IPS-15b (cell line): Measurements from ENCODE around the gene CSRNP2.
"Not testable (repeated sequence)": the region's sequence is repeated elsewhere in the genome, so short reads cannot be mapped to it uniquely, and the experiment has no call there.

Experiments
- H3K27me3 ChIP-seq: one replicate; pipeline ENCODE4 v1.6.1; 2013; ENCODE audit warnings: low read length; ENCODE audit not compliant: control insufficient read depth, insufficient read depth
- H3K36me3 ChIP-seq: one replicate; pipeline ENCODE4 v1.6.1; 2013; ENCODE audit warnings: low read length; ENCODE audit not compliant: control insufficient read depth, insufficient read depth
- H3K4me1 ChIP-seq: one replicate; pipeline ENCODE4 v1.6.1; 2013; ENCODE audit warnings: mild to moderate bottlenecking, low read length; ENCODE audit not compliant: control insufficient read depth, insufficient read depth
- H3K4me3 ChIP-seq: one replicate; pipeline ENCODE4 v1.5.1; 2013; ENCODE audit warnings: low read depth, low read length
- H3K9ac ChIP-seq: one replicate; pipeline ENCODE4 v1.6.1; 2013; ENCODE audit warnings: low read depth, mild to moderate bottlenecking, low read length
- H3K9me3 ChIP-seq: one replicate; pipeline ENCODE4 v1.6.1; 2013; ENCODE audit warnings: mild to moderate bottlenecking, low read length; ENCODE audit not compliant: control insufficient read depth, insufficient read depth

The CSRNP2 gene

DNA sequence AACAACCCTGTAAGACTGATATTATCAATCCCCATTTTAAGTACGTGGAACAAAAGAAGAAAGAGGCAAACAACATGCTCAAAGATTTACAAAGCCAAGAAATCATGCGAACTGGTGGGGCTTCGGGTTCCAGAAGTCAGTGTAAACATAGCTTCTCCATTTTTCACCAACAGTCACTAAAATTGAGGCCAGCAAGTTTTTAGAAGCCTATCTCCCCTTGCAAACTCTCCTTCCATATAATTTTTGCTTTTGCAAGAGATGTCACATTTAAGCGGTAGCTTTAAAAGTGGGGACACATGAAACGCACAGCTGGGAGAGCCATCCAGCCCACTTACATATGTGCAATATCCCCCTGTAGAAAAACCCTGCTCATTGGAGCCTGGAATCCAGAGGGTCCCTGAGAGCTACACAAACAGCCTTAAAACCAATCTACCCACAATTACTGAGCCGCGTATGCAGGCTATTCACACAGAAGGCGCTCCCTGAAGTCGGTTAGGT is 58.0 kb downstream of the CSRNP2 start:
- H3K27me3 ChIP-seq, result no peaks in the 10 kb centered on the region
- no peaks in the 10 kb centered on the region for H3K9me3 ChIP-seq
- H3K4me3 ChIP-seq, result peak overlapping the region; percentile 63
- H3K9ac ChIP-seq, result peak overlapping the region; percentile 86
- H3K36me3 ChIP-seq, result peaks cover 2% of the 10 kb centered on the region
- peaks cover 23% of the 10 kb centered on the region for H3K4me1 ChIP-seq

DNA sequence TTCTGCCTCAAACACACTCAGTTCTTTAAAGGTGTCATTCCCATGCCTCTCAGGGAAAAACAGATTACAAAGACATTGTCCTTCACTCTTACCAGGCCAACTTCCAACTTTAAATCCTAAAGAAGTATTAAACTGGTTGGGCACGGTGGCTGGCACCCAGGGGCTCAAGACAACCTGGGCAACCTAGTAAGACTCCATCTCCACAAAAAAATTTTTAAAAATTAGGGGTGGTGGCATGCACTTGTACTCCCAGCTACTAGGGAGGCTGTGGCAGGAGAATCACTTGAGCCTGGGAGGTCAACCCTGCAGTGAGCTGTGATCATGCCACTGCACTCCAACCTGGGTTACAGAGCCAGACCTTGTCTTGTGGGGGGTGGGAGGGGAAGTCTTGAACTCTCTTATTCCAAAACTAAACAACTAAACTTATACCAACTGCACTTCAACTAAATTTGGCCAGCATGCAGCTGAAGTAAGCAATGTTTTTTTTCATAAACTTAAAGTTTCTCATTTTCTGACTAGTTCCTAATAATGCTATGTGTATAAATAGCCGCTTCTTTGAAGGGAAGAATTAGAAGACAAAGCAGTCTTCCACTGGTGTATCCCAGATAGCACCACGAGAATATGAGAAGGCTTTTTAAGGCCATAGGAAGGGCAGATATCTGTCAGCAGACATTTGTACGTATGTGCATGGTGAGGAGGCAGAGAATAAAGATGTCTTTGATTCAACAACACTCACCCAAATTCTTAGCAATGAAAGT is 59.6 kb downstream of the CSRNP2 start:
- peaks cover 2% of the 10 kb centered on the region for H3K36me3 ChIP-seq
- peak overlapping the region; percentile 32 for H3K9ac ChIP-seq
- peaks cover 19% of the 10 kb centered on the region for H3K4me1 ChIP-seq
- no peaks in the 10 kb centered on the region for H3K27me3 ChIP-seq
- H3K9me3 ChIP-seq, result no peaks in the 10 kb centered on the region
- H3K4me3 ChIP-seq, result peak overlapping the region; percentile 63

DNA sequence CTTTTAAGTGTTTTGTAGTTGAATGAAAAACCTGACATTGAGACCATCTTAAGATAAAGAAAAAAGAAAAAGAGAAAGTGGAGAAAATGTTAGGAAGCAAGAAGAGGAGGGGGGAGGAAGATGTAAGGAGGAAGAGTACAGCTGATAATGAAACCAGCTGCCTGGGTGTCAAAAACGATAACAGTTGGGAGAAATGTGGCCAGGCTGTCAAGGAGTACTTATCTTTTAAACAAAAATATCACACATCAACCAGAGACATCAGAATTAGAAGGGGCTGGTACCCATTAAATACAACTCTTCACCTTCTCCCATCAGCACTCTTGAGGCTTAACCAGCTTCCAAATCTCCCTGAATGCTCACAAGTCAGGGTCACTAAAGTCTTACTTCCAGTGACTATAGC is 61.7 kb downstream of the CSRNP2 start:
- H3K4me1 ChIP-seq, result peaks cover 8% of the 10 kb centered on the region
- H3K4me3 ChIP-seq, result no peak overlapping the region
- H3K9me3 ChIP-seq, result no peaks in the 10 kb centered on the region
- no peak overlapping the region for H3K9ac ChIP-seq
- no peaks in the 10 kb centered on the region for H3K27me3 ChIP-seq
- H3K36me3 ChIP-seq, result peaks cover 2% of the 10 kb centered on the region

DNA sequence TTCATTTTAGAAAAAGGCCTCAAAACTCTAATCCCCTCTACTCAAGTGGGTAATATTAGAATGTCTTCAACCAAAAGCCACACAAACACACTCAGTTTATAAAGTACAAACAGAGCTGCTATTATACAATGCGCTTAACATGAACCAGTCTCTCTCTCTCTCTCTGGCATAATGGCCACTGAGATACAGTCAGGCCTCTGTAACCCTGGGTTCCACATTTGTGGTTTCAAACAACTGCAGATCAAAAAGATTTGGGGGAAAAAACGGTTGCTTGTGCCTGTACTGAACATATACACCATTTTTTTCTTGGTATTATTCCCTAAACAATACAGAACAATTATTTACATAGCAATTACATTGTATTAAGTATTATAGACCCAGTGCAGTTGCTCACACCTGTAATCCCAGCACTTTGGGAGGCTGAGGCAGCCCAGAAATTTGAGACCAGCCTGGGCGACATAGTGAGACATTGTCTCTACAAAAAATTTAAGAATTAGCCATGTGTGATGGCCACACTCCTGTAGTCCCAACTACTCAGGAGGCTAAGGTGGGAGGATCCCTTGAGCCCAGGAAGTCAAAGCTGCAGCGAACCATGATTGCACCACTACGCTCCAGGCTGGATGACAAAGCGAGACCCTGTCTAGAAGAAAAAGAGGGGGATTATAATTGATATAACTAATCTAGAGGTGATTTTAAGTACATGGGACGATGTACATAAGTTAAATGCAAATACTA is 62.8 kb downstream of the CSRNP2 start:
- Histone ChIP-seq H3K27me3 (no peaks in the 10 kb centered on the region), H3K9me3 (no peaks in the 10 kb centered on the region), H3K4me3 (no peak overlapping the region), H3K9ac (no peak overlapping the region), H3K36me3 (no peaks in the 10 kb centered on the region), H3K4me1 (peaks cover 8% of the 10 kb centered on the region)

DNA sequence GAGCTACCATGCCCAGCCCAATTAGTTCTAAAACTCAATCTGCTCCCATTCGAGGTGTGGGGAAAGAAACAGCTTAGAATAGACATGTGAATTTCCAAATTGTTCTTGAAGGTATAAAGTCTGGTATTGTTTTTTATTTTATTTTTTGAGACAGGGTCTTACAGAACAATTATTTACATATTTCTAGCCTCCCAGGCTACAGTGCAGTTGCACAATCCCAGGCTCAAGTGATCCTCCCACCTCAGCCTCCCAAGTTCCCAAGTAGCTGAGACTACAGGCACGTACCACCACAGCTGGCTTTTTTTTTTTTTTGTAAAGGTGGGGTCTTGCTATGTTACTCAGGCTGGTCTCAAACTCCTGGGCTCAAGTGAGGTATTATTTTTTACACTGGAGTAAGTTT is 63.5 kb downstream of the CSRNP2 start:
- Histone ChIP-seq H3K36me3 (no peaks in the 10 kb centered on the region), H3K27me3 (no peaks in the 10 kb centered on the region), H3K4me1 (peaks cover 8% of the 10 kb centered on the region), H3K9ac (no peak overlapping the region), H3K9me3 (no peaks in the 10 kb centered on the region), H3K4me3 (no peak overlapping the region)

DNA sequence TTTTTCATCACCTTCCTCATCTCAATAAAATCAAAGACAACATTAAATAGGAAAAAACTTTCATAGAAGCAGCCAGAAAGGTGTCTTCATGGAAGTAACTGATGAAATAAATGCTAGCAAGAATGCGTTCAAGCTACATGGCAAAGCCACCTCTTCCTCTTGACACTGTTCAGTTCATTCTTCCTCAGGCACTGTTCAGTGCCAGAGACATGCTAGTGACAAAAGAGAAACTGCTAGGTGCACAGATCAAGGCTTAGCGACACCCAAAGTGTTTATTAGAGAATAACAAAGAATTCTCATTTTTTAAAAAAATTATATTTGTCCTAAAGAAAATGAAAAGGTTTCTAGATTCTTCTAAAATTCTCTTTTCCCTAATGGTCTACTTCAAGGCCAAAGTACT is 64.4 kb downstream of the CSRNP2 start:
- no peaks in the 10 kb centered on the region for H3K9me3 ChIP-seq
- H3K36me3 ChIP-seq, result no peaks in the 10 kb centered on the region
- no peak overlapping the region for H3K4me3 ChIP-seq
- H3K27me3 ChIP-seq, result no peaks in the 10 kb centered on the region
- peaks cover 1% of the 10 kb centered on the region for H3K4me1 ChIP-seq
- no peak overlapping the region for H3K9ac ChIP-seq

DNA sequence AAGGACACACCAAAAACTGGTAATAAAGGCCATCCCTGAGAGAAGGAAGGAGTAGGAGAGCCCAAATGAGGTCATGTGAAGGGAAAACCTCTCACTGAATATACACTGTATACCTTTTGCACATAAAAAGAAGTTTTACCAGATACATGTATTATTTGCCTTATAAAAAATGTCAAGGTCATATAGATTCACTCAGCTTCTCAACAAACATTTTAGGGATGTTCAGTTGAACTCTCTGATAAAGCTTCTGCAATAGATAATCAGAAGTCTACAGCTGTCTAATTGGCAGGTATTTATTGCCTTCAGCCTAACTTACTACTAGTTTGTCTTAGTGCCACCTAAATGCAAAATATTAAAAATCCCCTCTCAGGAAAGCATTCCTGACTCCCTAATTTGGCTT is 65.9 kb downstream of the CSRNP2 start:
- Histone ChIP-seq H3K4me1 (peaks cover 4% of the 10 kb centered on the region), H3K36me3 (no peaks in the 10 kb centered on the region), H3K9ac (no peak overlapping the region), H3K9me3 (no peaks in the 10 kb centered on the region), H3K27me3 (no peaks in the 10 kb centered on the region), H3K4me3 (no peak overlapping the region)

DNA sequence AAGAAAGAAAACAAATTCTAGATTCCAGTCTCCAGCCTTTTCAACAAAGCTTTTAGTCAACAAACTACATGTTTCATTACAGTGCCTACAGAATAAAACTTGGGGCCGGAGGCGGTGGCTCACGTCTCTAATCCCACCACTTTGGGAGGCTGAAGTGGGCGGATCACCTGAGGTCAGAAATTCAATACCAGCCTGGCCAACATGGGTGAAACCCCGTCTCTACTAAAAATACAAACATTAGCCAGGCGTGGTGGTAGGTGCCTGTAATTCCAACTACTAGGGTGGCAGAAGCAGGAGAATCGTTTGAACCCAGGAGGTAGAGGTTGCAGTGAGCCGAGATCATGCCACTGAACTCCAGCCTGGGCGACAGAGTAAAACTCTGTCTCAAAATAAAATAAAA is 68.9 kb downstream of the CSRNP2 start:
- H3K36me3 ChIP-seq, H3K27me3 ChIP-seq, H3K9ac ChIP-seq, H3K4me3 ChIP-seq, H3K9me3 ChIP-seq, H3K4me1 ChIP-seq: not testable (repeated sequence)

DNA sequence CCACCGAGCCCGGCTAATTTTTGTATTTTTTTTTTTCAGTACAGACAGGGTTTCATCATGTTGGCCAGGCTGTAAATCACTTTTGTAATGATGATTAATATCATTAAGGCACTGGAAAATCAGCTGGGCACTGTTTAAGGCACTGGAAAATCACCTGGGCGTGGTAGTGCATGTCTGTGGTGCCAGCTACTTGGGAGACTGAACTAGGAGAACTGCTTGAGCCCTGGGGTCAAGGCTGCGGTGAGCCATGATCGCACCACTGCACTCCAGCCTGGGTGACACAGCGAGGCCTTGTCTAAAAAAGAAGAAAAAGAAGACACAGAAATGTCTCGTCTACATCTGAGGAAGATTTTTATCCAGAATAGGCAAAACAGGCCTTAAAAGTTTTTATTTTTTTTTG is 70.0 kb downstream of the CSRNP2 start:
- H3K36me3 ChIP-seq, result no peaks in the 10 kb centered on the region
- no peak overlapping the region for H3K4me3 ChIP-seq
- H3K9ac ChIP-seq, result no peak overlapping the region
- no peaks in the 10 kb centered on the region for H3K27me3 ChIP-seq
- peaks cover 6% of the 10 kb centered on the region for H3K4me1 ChIP-seq
- no peaks in the 10 kb centered on the region for H3K9me3 ChIP-seq

DNA sequence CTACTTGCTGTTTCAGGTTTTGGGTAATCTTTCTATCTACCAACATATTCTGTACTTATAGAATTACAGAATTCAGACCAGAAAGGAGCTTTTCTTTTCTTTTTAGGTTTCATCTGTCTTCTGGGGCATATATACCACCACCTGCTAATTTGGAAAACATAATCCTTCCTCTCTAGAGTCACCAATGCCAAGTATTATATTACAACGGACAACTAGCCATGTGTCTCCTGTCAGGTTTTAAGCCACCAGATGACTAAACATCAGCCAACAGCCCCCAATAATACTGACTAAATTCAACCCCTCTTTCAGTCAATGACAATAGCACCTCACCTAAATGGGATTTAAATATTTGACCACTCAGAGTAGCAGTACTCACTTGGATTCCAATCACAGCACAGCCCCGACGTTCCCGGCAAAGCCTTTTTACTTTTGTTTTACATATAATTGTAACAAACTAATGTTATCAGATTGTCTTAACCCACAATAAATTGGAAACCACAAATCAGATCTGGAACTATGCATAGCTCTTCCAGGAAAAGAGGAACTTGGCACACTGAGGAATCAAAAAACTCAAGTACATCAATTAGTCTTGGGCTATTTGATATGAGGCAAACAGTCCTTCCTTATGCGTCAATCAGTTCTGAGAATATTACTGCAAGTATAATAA is 70.7 kb downstream of the CSRNP2 start:
- no peak overlapping the region for H3K4me3 ChIP-seq
- peaks cover 6% of the 10 kb centered on the region for H3K4me1 ChIP-seq
- no peaks in the 10 kb centered on the region for H3K27me3 ChIP-seq
- no peaks in the 10 kb centered on the region for H3K9me3 ChIP-seq
- H3K9ac ChIP-seq, result no peak overlapping the region
- peaks cover 3% of the 10 kb centered on the region for H3K36me3 ChIP-seq

DNA sequence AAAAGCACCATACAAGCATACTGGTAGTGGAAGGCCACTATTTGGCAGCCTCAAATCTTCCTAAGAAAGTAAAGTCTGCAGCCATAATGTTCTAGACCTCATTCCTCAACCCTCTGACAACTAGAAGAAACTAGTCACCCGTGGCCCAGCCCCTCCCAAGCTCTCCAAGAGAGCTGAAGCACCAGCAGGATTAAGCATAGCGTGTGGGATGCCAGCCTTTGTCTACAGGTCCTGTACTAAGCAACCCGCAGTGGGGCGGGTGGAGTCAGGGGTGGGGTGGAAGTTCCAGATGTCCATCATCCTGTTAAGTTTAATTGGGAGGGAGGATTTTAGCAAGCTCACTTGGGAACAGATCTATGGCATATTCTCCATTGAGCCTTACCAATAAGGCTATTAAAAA is 71.4 kb downstream of the CSRNP2 start:
- peaks cover 3% of the 10 kb centered on the region for H3K36me3 ChIP-seq
- H3K4me1 ChIP-seq, result peaks cover 6% of the 10 kb centered on the region
- no peak overlapping the region for H3K4me3 ChIP-seq
- no peaks in the 10 kb centered on the region for H3K9me3 ChIP-seq
- H3K9ac ChIP-seq, result no peak overlapping the region
- H3K27me3 ChIP-seq, result no peaks in the 10 kb centered on the region
